HEK293 (cell line): ENCODE data around the gene ZNF200.

ENCODE experiments used
- CTCF ChIA-PET: fragments of 350-600 bp; formaldehyde crosslinking; extraction: SDS; loops from one replicate; lab custom pipeline; 2021; ENCODE audit warnings: antibody characterized with exemption; lab: Yijun Ruan, JAX
- POLR2A ChIA-PET: fragments of 300-600 bp; formaldehyde crosslinking; extraction: SDS; loops from one replicate; lab custom pipeline; 2020; ENCODE audit warnings: antibody characterized with exemption, inconsistent platforms; lab: Yijun Ruan, JAX
- H3K27ac ChIP-seq: fragments of 200-500 bp; sonication (Bioruptor generic); 2 replicates; pipeline ENCODE4 v1.5.1; 2014; ENCODE audit warnings: low read depth, low read length, control low read depth, inconsistent platforms; ENCODE audit errors: extremely low read depth
- H3K36me3 ChIP-seq, 2 experiments: fragments of 200-500 bp in 1 of 2; sonication (Bioruptor generic) in 1 of 2; 1 replicate in 1 of 2; 2 replicates in 1 of 2; pipeline ENCODE4 v1.5.1; 2014 to 2017; ENCODE audit warnings: inconsistent platforms in 2 of 2, low read length in 2 of 2; ENCODE audit not compliant: control insufficient read depth in 2 of 2, insufficient read depth in 1 of 2
- H3K4me1 ChIP-seq: fragments of 200-500 bp; sonication (Bioruptor generic); 2 replicates; pipeline ENCODE4 v1.5.1; 2014; ENCODE audit warnings: mild to moderate bottlenecking, low read length, inconsistent platforms; ENCODE audit not compliant: control insufficient read depth, insufficient read depth
- H3K4me3 ChIP-seq: 2 replicates; pipeline ENCODE4 v1.5.1; 2011; ENCODE audit warnings: low read depth, mild to moderate bottlenecking, control low read depth, low read length, moderate library complexity
- H3K9me3 ChIP-seq: fragments of 200-500 bp; sonication (Bioruptor generic); 2 replicates; pipeline ENCODE4 v1.5.1; 2014; ENCODE audit warnings: low read depth, low read length, inconsistent platforms; ENCODE audit not compliant: control insufficient read depth, insufficient read depth
- BCL6B ChIP-seq: fragments of 450-650 bp; formaldehyde crosslinking; IDR thresholded peaks from 2 replicates; pipeline ENCODE4 v1.5.1; 2017; ENCODE audit warnings: missing biosample characterization, missing genetic modification characterization
- ELK4 ChIP-seq: IDR thresholded peaks from 2 replicates; pipeline ENCODE4 v1.6.1; 2011; ENCODE audit warnings: mild to moderate bottlenecking, low read depth, low read length, borderline replicate concordance
- IKZF3 ChIP-seq: fragments of 450-650 bp; IDR thresholded peaks from 2 replicates; pipeline ENCODE4 v1.5.0; 2018; ENCODE audit warnings: missing biosample characterization, mild to moderate bottlenecking, missing genetic modification characterization, moderate library complexity
- OSR2 ChIP-seq: fragments of 450-650 bp; formaldehyde crosslinking; IDR thresholded peaks from 2 replicates; pipeline ENCODE4 v1.5.1; 2016; ENCODE audit warnings: missing biosample characterization, missing genetic modification characterization
- OVOL3 ChIP-seq: fragments of 450-650 bp; formaldehyde crosslinking; IDR thresholded peaks from 2 replicates; pipeline ENCODE4 v1.5.1; 2016; ENCODE audit warnings: missing biosample characterization, missing genetic modification characterization
- PATZ1 ChIP-seq: fragments of 450-650 bp; formaldehyde crosslinking; IDR thresholded peaks from 2 replicates; pipeline ENCODE4 v1.5.1; 2016; ENCODE audit warnings: missing biosample characterization, missing genetic modification characterization
- SCRT2 ChIP-seq: fragments of 450-650 bp; formaldehyde crosslinking; IDR thresholded peaks from 2 replicates; pipeline ENCODE4 v1.5.1; 2016; ENCODE audit warnings: missing biosample characterization, missing genetic modification characterization
- ZNF121 ChIP-seq: fragments of 450-650 bp; formaldehyde crosslinking; IDR thresholded peaks from 2 replicates; pipeline ENCODE4 v1.5.1; 2016; ENCODE audit warnings: missing biosample characterization, missing genetic modification characterization
- ZNF202 ChIP-seq: fragments of 450-650 bp; formaldehyde crosslinking; IDR thresholded peaks from 2 replicates; pipeline ENCODE4 v1.5.1; 2016; ENCODE audit warnings: missing biosample characterization, missing genetic modification characterization, borderline replicate concordance
- ZNF223 ChIP-seq: fragments of 450-650 bp; formaldehyde crosslinking; IDR thresholded peaks from 2 replicates; pipeline ENCODE4 v1.5.1; 2016; ENCODE audit warnings: missing biosample characterization, missing genetic modification characterization
- ZNF26 ChIP-seq: fragments of 450-650 bp; formaldehyde crosslinking; IDR thresholded peaks from 2 replicates; pipeline ENCODE4 v1.5.1; 2016; ENCODE audit warnings: missing biosample characterization, missing genetic modification characterization
- ZNF274 ChIP-seq, 2 experiments: fragments of 200-500 bp in 1 of 2; fragments of 450-650 bp in 1 of 2; sonication (Bioruptor generic) in 1 of 2; formaldehyde crosslinking in 1 of 2; IDR thresholded peaks; 2 replicates each; pipeline versions ENCODE4 v1.5.1 to v1.6.1; 2014 to 2016; ENCODE audit warnings: borderline replicate concordance in 1 of 2, inconsistent platforms in 1 of 2, low read length in 1 of 2, missing biosample characterization in 1 of 2, missing genetic modification characterization in 1 of 2
- ZNF335 ChIP-seq: fragments of 450-650 bp; formaldehyde crosslinking; conservative IDR thresholded peaks from 2 replicates; pipeline ENCODE4 v1.5.1; 2016; ENCODE audit warnings: missing biosample characterization, missing genetic modification characterization
- ZNF658 ChIP-seq: fragments of 450-650 bp; formaldehyde crosslinking; IDR thresholded peaks from 2 replicates; pipeline ENCODE4; 2016; ENCODE audit warnings: missing biosample characterization, missing genetic modification characterization

Gene ZNF200

GRCh38 chr16:3282103-3282729, 47.3 kb upstream of the ZNF200 start (continued):
- no peak; the same call in 1 of the 2 replicates for TF ChIP-seq PATZ1 (tag by site-specific recombination)
- TF ChIP-seq OVOL3 (tag by site-specific recombination), result no peak
- TF ChIP-seq IKZF3, result no peak

- H3K4me1 ChIP-seq, result no peaks in the 10 kb centered on the region
- no peak overlapping the region for H3K4me3 ChIP-seq
- no peaks in the 10 kb centered on the region for H3K9me3 ChIP-seq
- ChIA-PET CTCF (interaction anchor here (5.6 kb wide), 1 partner anchor 14 kb away, joined by 35 read pairs; no protein-coding TSS in a partner anchor), POLR2A (interaction anchor here (1.0 to 1.2 kb wide), 2 partner anchors 9 to 17 kb away, joined by 3 to 4 read pairs; no protein-coding TSS in a partner anchor)
- no peak overlapping the region for H3K27ac ChIP-seq
- TF ChIP-seq ELK4 (no peak), ZNF202 (tag by site-specific recombination) (no peak), ZNF658 (no peak), OSR2 (tag by site-specific recombination) (no peak), ZNF223 (tag by site-specific recombination) (no peak), ZNF274 (IDR thresholded peaks at IDR 0.05; ENCODE audit: low read length) (no peak), ZNF274 (tag by site-specific recombination; IDR thresholded peaks at IDR 0.05; ENCODE audit: borderline replicate concordance) (no peak), ZNF335 (tag by site-specific recombination) (no peak), SCRT2 (tag by site-specific recombination) (no peak), ZNF26 (tag by site-specific recombination) (no peak)
- peaks cover 0 to 22% of the 10 kb centered on the region in 2 experiments; a peak in 1 of 3 replicates for H3K36me3 ChIP-seq
Measured at GRCh38 chr16:3281222-3281820, 46.4 kb upstream of the ZNF200 start.

GRCh38 chr16:3276679-3277078, 41.7 kb upstream of the ZNF200 start:
- Histone ChIP-seq H3K27ac (no peak overlapping the region), H3K4me3 (no peak overlapping the region), H3K4me1 (no peaks in the 10 kb centered on the region), H3K36me3 (no peaks in the 10 kb centered on the region), H3K9me3 (no peaks in the 10 kb centered on the region)
- CTCF ChIA-PET, result interaction anchor here (3.9 kb wide), 1 partner anchor 10 kb away, joined by 25 read pairs; no protein-coding TSS in a partner anchor
- POLR2A ChIA-PET, result interaction anchor here (1.2 kb wide), 1 partner anchor 12 kb away, joined by 3 read pairs; no protein-coding TSS in a partner anchor
- TF ChIP-seq ZNF121 (tag by site-specific recombination) (0 out of 2 replicates have a peak, but pooled peaks have one; percentile 43), BCL6B (tag by site-specific recombination) (no peak)
